ENCODE measurements around the gene BMP6.

Gene BMP6

GRCh38 chr6:7910654-7911344 is 184.9 kb downstream of the BMP6 start, which contains the start of gene TXNDC5:
TXNDC5 (minus strand) TSS chr6:7910788; CDS start chr6:7910776, 12 bp downstream.
- H3K27ac ChIP-seq = peak within 1 kb of the TSS; percentile 92

GRCh38 chr6:7911345-7911725 is 185.4 kb downstream of the BMP6 start:
- peak overlapping the region; percentile 92 for H3K27ac ChIP-seq
- no peak for TF ChIP-seq ZFX (IDR thresholded peaks at IDR 0.05)
- no peak for TF ChIP-seq CTCF (conservative IDR thresholded peaks at IDR 0.05)

More at GRCh38 chr6:7910654-7911344, 184.9 kb downstream of the BMP6 start, which contains the start of gene TXNDC5:
- peak; percentile 39 for TF ChIP-seq ZFX (IDR thresholded peaks at IDR 0.05)
- no peak for TF ChIP-seq CTCF (conservative IDR thresholded peaks at IDR 0.05)

- H3K27ac ChIP-seq = no peak overlapping the region
- TF ChIP-seq CTCF (conservative IDR thresholded peaks at IDR 0.05) (no peak), ZFX (IDR thresholded peaks at IDR 0.05) (no peak)
Observed at GRCh38 chr6:7912024-7912423, 186.1 kb downstream of the BMP6 start.

GRCh38 chr6:7912736-7913517 is 187.0 kb downstream of the BMP6 start:
- H3K27ac ChIP-seq = no peak overlapping the region
- no peak for TF ChIP-seq ZFX (IDR thresholded peaks at IDR 0.05)
- no peak for TF ChIP-seq CTCF (conservative IDR thresholded peaks at IDR 0.05)

- TF ChIP-seq CTCF (conservative IDR thresholded peaks at IDR 0.05) = no peak
- no peak for TF ChIP-seq ZFX (IDR thresholded peaks at IDR 0.05)
- no peak overlapping the region for H3K27ac ChIP-seq
Observed at GRCh38 chr6:7914311-7914710, 188.4 kb downstream of the BMP6 start.

GRCh38 chr6:7914991-7915789 is 189.3 kb downstream of the BMP6 start:
- TF ChIP-seq CTCF (conservative IDR thresholded peaks at IDR 0.05) (no peak), ZFX (IDR thresholded peaks at IDR 0.05) (no peak)
- no peak overlapping the region for H3K27ac ChIP-seq

Data from C4-2B (cell line).